T47D (cell line): Measurements from ENCODE around the gene KCNJ11.

ENCODE experiments used
- DNase-seq, 2 experiments: peaks; one replicate each; pipeline versions ENCODE4 v3.0.0 to v3.0.0-alpha.2; 2011 to 2012; ENCODE audit warnings: low read depth in 1 of 2, low spot score in 1 of 2
- JUND ChIP-seq: IDR thresholded peaks from 2 replicates; pipeline ENCODE4 v1.6.1; 2012; ENCODE audit warnings: low read depth
- in situ Hi-C: cut with HindIII; loops from 2 replicates; pipeline ENCODE4 v1.10.0; 2016; ENCODE audit warnings: low sequenced_read_pairs, low pct_unique_long_range_greater_than_20kb

Gene KCNJ11

DNA sequence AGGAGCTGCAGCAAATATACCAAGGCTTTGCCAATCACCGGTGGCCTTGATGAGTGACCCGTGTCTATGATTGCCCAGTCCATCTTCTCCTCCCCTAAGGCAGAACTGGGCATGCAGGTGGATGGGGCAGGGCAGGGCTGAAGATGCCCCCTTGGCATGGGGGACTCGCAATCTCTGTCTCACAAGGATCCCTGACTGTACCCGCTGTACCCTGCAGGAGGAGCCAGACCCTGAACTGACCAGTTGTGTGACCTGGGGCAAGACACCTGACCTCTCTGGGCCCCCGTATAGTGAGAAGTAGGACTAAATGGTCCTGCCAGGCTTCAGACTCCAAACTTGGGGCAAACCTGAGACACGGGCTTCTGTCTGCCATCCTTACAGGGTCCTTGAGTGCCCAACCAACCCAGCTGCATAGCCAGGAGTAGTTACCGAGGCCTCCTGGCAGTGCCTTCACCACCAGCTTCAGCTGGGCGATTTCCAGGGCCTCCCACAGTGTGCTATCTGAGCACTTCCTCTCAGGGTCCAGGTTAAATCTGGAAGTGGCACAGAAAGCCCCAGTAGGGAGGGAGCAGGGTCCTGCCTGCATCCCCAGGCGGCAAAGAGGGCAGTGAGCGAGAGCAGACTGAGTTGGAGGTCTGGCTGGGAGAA lies 6.4 kb upstream of the KCNJ11 start:
- TF ChIP-seq JUND: no peak
- DNase-seq: no peak
- in situ Hi-C loops: no loop called here

DNA sequence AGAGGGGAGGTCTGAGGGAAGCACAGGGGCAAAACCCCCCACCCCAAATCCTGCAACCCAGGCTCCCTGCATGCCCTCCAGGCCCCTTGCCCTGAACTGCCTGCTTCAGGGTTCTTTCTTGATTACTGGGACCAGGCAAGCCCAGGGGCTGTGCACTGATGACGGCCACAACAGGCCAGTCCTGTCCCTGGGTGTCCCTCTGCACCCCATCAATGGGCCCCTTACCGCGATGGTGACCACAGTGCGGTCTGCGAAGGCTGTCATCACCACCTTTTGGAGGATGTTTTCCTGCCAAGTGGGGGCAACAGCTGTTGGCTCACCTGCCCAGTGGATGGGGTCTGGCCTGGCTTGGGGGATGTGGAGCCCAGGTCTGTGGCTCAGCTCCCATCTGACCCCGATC lies 5.0 kb upstream of the KCNJ11 start:
- TF ChIP-seq JUND: no peak
- in situ Hi-C loops: no loop called here
- no peak for DNase-seq

DNA sequence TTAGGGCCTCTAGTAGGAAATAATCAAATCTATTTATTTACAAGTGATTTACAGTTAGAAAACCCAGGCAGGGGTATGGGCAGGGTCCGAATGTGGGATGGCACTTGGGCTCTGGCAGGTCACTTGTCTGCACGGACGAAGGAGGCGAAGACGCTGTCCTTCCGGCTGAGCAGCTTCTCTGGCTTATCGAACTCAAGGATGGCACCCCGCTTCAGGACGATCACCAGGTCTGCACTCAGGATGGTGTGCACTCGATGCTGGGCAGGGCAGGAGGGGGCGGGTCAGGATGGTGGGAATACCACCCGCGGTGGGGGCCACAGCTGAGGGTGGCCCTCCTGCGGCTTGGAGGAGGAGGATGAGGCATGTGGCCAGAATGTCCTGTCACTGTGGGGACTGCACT lies 4.4 kb upstream of the KCNJ11 start:
- no peak for TF ChIP-seq JUND
- in situ Hi-C loops: no loop called here
- DNase-seq: no peak

- DNase-seq: no peak
- in situ Hi-C loops: no loop called here
Measured at GRCh38 chr11:17391493-17392355, 3.3 kb upstream of the KCNJ11 start.

DNA sequence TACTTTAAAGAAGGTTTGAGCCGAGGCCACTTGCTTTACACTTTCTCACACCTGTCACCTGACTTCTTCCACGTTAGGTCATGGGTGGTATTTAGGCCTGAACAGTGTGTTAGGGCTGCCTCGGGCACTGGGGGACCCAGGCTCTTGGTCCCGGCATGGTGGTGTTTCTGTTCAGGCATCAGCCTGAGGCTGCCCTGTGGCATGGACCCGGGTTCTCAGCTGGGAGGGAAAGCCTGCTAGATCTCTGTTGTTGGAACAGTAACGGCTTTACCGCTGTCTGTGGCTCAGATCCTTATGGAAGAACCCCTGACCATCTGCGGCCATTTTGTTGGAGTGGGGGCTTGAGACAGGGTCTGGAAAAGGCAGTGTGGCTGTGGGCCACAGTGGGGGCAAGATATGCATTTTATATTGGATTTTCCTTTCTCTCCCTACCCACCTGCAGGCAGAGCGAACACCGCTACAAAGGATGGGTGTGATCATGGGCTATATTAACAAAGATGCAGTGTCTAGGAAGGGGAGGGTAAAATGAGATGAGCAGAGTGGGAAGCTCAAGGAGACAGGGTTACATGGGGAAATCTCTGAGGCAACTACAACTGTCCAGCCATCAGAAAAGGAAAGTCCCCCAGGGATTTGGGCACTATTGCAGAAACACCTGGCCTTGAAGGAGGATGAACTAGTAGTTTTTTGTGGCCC lies 1.6 kb upstream of the KCNJ11 start:
- in situ Hi-C loops: no loop called here
- no peak for TF ChIP-seq JUND
- DNase-seq: no peak

More at GRCh38 chr11:17391493-17392355, 3.3 kb upstream of the KCNJ11 start:
- TF ChIP-seq JUND: no peak

DNA sequence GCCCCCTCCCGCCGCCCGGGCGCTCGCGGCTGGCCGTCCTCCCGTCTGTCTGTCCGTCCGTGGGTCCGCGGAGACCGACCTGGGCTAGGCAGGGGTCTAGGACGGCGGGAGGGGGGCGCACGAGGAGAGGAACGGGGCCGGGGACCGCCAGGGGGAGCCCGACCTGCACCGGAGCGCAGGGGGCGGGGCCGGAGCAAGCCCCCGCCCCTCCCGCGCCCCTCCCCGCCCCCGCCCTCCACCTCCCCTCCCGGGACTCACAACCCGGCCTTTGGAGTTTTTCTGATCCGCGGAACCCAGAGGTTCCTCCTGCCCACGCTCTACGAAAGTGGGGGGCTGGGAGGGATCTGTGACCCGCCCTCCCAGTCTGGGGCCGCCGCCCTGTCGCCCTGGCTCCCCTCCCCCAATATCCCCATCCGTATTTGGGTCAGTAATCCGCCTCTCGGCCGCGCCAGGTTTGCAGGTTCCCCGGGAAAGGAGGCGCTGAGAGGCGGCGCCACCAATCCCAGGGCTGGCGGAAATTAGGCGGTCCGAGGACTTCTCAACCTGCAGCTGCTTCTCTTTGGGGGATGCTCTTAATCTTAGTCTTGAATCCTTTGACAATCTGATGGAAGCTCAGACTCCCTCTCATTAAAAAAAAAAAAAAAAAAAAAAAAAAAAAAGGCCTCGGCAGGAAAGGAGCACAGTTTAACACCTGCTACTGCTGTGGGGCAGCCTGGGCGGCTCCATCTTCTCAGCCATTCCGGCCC lies 925 bp upstream of the KCNJ11 start:
- DNase-seq: peak; percentile 59 to 92
- in situ Hi-C loops: no loop called here
- no peak; the same call in 1 of the 2 replicates for TF ChIP-seq JUND

GRCh38 chr11:17387811-17388210 lies 648 bp downstream of the KCNJ11 start:
- DNase-seq: no peak
- in situ Hi-C loops: no loop called here
- TF ChIP-seq JUND: no peak

GRCh38 chr11:17387254-17387653 lies 1.2 kb downstream of the KCNJ11 start:
- in situ Hi-C loops: no loop called here
- DNase-seq: no peak
- TF ChIP-seq JUND: no peak

DNA sequence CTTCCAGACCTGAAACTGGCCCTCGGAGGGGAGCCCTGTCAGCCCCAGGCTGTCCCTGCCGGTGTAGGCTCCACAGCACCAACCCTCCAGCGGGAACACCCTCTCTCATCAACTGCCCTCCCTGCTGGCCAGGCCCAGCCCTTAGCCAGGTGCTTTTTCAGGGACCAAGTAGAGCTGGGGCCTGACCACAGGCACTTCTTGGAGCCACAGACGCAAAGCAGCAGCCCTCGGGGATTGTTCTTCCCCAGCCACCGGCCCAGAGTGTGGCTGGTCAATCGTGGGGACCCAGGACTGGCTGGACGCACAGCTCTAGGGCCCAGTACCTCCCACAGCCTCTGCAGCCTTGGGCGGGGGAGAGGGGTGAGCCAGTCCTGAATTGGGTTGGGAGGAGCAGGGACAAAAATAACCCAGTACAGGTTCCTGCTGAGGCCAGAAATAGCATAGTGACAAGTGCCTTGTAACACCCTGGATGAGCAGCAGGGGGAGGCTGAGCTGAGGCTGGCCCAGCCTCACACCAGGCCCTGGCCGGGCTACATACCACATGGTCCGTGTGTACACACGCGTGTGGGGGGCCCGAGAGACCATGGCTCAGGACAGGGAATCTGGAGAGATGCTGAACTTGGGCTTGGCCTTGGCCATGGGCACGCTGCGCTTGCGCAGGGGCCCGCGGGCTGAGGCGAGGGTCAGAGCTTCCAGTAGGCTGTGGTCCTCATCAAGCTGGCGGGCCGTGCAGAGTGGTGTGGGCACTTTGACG lies 2.0 kb downstream of the KCNJ11 start:
- peak in 1 of 2 experiments; percentile 63 for DNase-seq
- in situ Hi-C loops: no loop called here

GRCh38 chr11:17385926-17386325 lies 2.5 kb downstream of the KCNJ11 start:
- in situ Hi-C loops: no loop called here
- DNase-seq: no peak

More for the DNA sequence above, 2.0 kb downstream of the KCNJ11 start:
- no peak for TF ChIP-seq JUND

GRCh38 chr11:17385492-17385891 lies 3.0 kb downstream of the KCNJ11 start:
- no peak for DNase-seq
- no peak for TF ChIP-seq JUND
- in situ Hi-C loops: no loop called here

More at GRCh38 chr11:17385926-17386325, 2.5 kb downstream of the KCNJ11 start:
- no peak for TF ChIP-seq JUND
